GM12891 (cell line): ENCODE results near the gene SEL1L.

ENCODE experiments used
- PAX5 ChIP-seq: IDR thresholded peaks from 2 replicates; pipeline ENCODE4 v1.6.1; 2011; ENCODE audit warnings: low read length, moderate library complexity, mild to moderate bottlenecking; ENCODE audit not compliant: insufficient read depth, severe bottlenecking
- POLR2A ChIP-seq: IDR thresholded peaks from 2 replicates; pipeline ENCODE4 v1.6.1; 2011; ENCODE audit warnings: low read depth, low read length, control low read depth
- POLR2AphosphoS5 ChIP-seq: IDR thresholded peaks from 2 replicates; pipeline ENCODE4 v1.6.1; 2011; ENCODE audit warnings: low read depth, low read length, control low read depth
- SPI1 ChIP-seq: IDR thresholded peaks from 2 replicates; pipeline ENCODE4 v1.6.1; 2011; ENCODE audit warnings: low read depth, low read length, control low read depth
- TAF1 ChIP-seq: IDR thresholded peaks from 2 replicates; pipeline ENCODE4 v1.6.1; 2011; ENCODE audit warnings: low read depth, low read length, control low read depth

- no peak for TF ChIP-seq SPI1
- no peak for TF ChIP-seq POLR2A
- TF ChIP-seq POLR2AphosphoS5 = no peak
- TF ChIP-seq TAF1 = no peak
- TF ChIP-seq PAX5 = no peak
Observed at GRCh38 chr14:81450100-81450531, 83.5 kb downstream of the SEL1L start.
